DND-41 (cell line): Measurements from ENCODE around the gene TRIM67.

Source experiments
- ATAC-seq: fragments of 200-7000 bp; cut with Tn5 transposase; 3 replicates; pipeline ENCODE4 v1.9.1; 2021; ENCODE audit warnings: low read depth; ENCODE audit not compliant: insufficient read depth
- DNase-seq: peaks from one replicate; pipeline ENCODE4 v3.0.0-alpha.2; 2020
- H2AFZ ChIP-seq: 2 replicates; pipeline ENCODE4 v1.6.0; 2012; ENCODE audit warnings: low read depth, low read length
- H3K27ac ChIP-seq: 2 replicates; pipeline ENCODE4 v1.5.1; 2012; ENCODE audit warnings: low read length, inconsistent platforms
- H3K27me3 ChIP-seq: fragments of 200-600 bp; sonication (generic); 2 replicates; pipeline ENCODE4 v1.6.0; 2012; ENCODE audit warnings: low read length, mild to moderate bottlenecking, inconsistent platforms; ENCODE audit not compliant: insufficient read depth, poor library complexity
- H3K36me3 ChIP-seq: 2 replicates; pipeline ENCODE4 v1.5.1; 2012; ENCODE audit warnings: low read length, inconsistent platforms; ENCODE audit not compliant: insufficient read depth
- H3K4me1 ChIP-seq: 2 replicates; pipeline ENCODE4 v1.5.1; 2012; ENCODE audit warnings: mild to moderate bottlenecking, low read length; ENCODE audit not compliant: insufficient read depth
- H3K4me2 ChIP-seq: 2 replicates; pipeline ENCODE4 v1.6.0; 2012; ENCODE audit warnings: mild to moderate bottlenecking, moderate library complexity, low read length, inconsistent platforms; ENCODE audit not compliant: insufficient read depth
- H3K4me3 ChIP-seq, 2 experiments: fragments of 200-600 bp in 1 of 2; shearing (Covaris generic) in 1 of 2; 2 replicates each; pipeline ENCODE4 v1.5.1; 2012 to 2016; ENCODE audit warnings: inconsistent platforms in 2 of 2, low read length in 2 of 2, mild to moderate bottlenecking in 2 of 2, low read depth in 1 of 2, moderate library complexity in 1 of 2
- H3K79me2 ChIP-seq: 2 replicates; pipeline ENCODE4 v1.6.0; 2012; ENCODE audit warnings: low read length, inconsistent platforms; ENCODE audit not compliant: insufficient read depth
- H3K9ac ChIP-seq: 2 replicates; pipeline ENCODE4 v1.6.0; 2012; ENCODE audit warnings: low read depth, mild to moderate bottlenecking, inconsistent platforms, low read length, moderate library complexity
- H3K9me3 ChIP-seq: 2 replicates; pipeline ENCODE4 v1.5.1; 2012; ENCODE audit warnings: low read length, moderate library complexity, mild to moderate bottlenecking, inconsistent platforms; ENCODE audit not compliant: insufficient read depth, severe bottlenecking
- H4K20me1 ChIP-seq: 2 replicates; pipeline ENCODE4 v1.6.0; 2012; ENCODE audit warnings: low read length; ENCODE audit not compliant: insufficient read depth
- CTCF ChIP-seq: IDR thresholded peaks from 2 replicates; pipeline ENCODE4 v1.5.1; 2012; ENCODE audit warnings: borderline replicate concordance, low read length, moderate library complexity, mild to moderate bottlenecking; ENCODE audit not compliant: poor library complexity, severe bottlenecking; ENCODE audit errors: extremely low read depth
- EZH2 ChIP-seq: IDR thresholded peaks from 3 replicates; pipeline ENCODE4 v1.6.1; 2012; ENCODE audit warnings: borderline replicate concordance, low read depth, mild to moderate bottlenecking, moderate library complexity, low read length, inconsistent platforms; ENCODE audit not compliant: severe bottlenecking

TRIM67 gene

GRCh38 chr1:231248778-231249177, 86.9 kb downstream of the TRIM67 start:
- H3K36me3 ChIP-seq = peaks cover 43% of the 10 kb centered on the region
- no peak overlapping the region for H3K4me3 ChIP-seq
- H3K4me2 ChIP-seq = no peak overlapping the region
- H3K79me2 ChIP-seq = peaks cover 65% of the 10 kb centered on the region
- H3K4me1 ChIP-seq = peaks cover 13% of the 10 kb centered on the region; the same call in 1 of the 2 replicates
- no peaks in the 10 kb centered on the region for H3K9me3 ChIP-seq
- H2AFZ ChIP-seq = no peak overlapping the region
- TF ChIP-seq CTCF (no peak), EZH2 (no peak)
- peaks cover 20% of the 10 kb centered on the region; the same call in 1 of the 2 replicates for H4K20me1 ChIP-seq
- H3K9ac ChIP-seq = no peak overlapping the region
- H3K27me3 ChIP-seq = no peaks in the 10 kb centered on the region
- ATAC-seq (no peak), DNase-seq (no peak)
- no peak overlapping the region for H3K27ac ChIP-seq

- Histone ChIP-seq H2AFZ (no peak overlapping the region), H3K4me3 (no peak overlapping the region), H3K9ac (no peak overlapping the region), H3K9me3 (no peaks in the 10 kb centered on the region), H3K27me3 (no peaks in the 10 kb centered on the region), H3K27ac (no peak overlapping the region), H3K4me2 (no peak overlapping the region), H4K20me1 (peaks cover 11% of the 10 kb centered on the region; the same call in 1 of the 2 replicates), H3K79me2 (peaks cover 33% of the 10 kb centered on the region), H3K4me1 (no peaks in the 10 kb centered on the region), H3K36me3 (peaks cover 51% of the 10 kb centered on the region)
- no peak for TF ChIP-seq EZH2
- TF ChIP-seq CTCF = no peak
- no peak for ATAC-seq
- no peak for DNase-seq
Observed at GRCh38 chr1:231252336-231252735, 90.5 kb downstream of the TRIM67 start.

GRCh38 chr1:231260351-231260750, 98.5 kb downstream of the TRIM67 start:
- TF ChIP-seq CTCF = no peak

GRCh38 chr1:231264642-231265041, 102.8 kb downstream of the TRIM67 start:
- H3K27ac ChIP-seq = no peak overlapping the region
- no peaks in the 10 kb centered on the region for H3K9me3 ChIP-seq
- no peaks in the 10 kb centered on the region for H3K4me1 ChIP-seq
- H3K9ac ChIP-seq = no peak overlapping the region
- no peaks in the 10 kb centered on the region for H3K27me3 ChIP-seq
- DNase-seq = no peak
- H3K79me2 ChIP-seq = no peaks in the 10 kb centered on the region
- no peak overlapping the region for H3K4me2 ChIP-seq
- H3K4me3 ChIP-seq = no peak overlapping the region
- TF ChIP-seq CTCF = no peak
- no peak for TF ChIP-seq EZH2
- no peaks in the 10 kb centered on the region for H4K20me1 ChIP-seq
- H3K36me3 ChIP-seq = peaks cover 78% of the 10 kb centered on the region
- no peak overlapping the region for H2AFZ ChIP-seq
- ATAC-seq = no peak

More at GRCh38 chr1:231260351-231260750, 98.5 kb downstream of the TRIM67 start:
- DNase-seq = no peak
- no peak for ATAC-seq
- Histone ChIP-seq H2AFZ (no peak overlapping the region), H3K9ac (no peak overlapping the region), H3K9me3 (no peaks in the 10 kb centered on the region), H3K4me1 (no peaks in the 10 kb centered on the region), H3K4me2 (no peak overlapping the region), H3K27me3 (no peaks in the 10 kb centered on the region), H3K27ac (no peak overlapping the region), H3K4me3 (no peak overlapping the region), H3K36me3 (peaks cover 72% of the 10 kb centered on the region), H3K79me2 (no peaks in the 10 kb centered on the region), H4K20me1 (0 out of 2 replicates have a peak, but pooled peaks cover 5% of the 10 kb centered on the region)
